ENCODE data around the gene PDE8A.

PDE8A gene

DNA sequence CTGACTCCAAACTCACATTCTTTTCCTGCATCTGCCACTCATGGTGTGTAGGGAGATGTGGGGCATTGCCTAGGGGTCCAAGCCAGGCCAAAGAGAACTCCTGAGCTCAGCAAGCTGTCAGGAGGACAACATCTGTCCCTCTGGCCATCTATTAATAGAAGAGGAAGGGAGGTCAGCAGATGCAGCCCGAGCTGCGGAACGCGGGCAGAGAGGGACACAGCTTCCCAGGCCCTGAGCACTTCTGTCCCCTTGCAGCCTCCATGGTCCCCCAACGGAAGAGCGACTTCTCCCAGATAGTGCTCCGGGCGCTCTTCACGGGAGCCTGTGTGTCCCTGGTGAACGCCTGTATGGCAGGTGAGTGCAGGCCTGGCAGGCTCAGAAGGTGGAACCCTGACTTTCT lies 37.3 kb upstream of the PDE8A start:
- TF ChIP-seq, protein P1, sequence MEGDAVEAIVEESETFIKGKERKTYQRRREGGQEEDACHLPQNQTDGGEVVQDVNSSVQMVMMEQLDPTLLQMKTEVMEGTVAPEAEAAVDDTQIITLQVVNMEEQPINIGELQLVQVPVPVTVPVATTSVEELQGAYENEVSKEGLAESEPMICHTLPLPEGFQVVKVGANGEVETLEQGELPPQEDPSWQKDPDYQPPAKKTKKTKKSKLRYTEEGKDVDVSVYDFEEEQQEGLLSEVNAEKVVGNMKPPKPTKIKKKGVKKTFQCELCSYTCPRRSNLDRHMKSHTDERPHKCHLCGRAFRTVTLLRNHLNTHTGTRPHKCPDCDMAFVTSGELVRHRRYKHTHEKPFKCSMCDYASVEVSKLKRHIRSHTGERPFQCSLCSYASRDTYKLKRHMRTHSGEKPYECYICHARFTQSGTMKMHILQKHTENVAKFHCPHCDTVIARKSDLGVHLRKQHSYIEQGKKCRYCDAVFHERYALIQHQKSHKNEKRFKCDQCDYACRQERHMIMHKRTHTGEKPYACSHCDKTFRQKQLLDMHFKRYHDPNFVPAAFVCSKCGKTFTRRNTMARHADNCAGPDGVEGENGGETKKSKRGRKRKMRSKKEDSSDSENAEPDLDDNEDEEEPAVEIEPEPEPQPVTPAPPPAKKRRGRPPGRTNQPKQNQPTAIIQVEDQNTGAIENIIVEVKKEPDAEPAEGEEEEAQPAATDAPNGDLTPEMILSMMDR (conservative IDR thresholded peaks at IDR 0.05; ENCODE audit: low read depth): no peak
- ChIA-PET CTCF (interaction anchor here (0.6 to 0.9 kb wide), 3 partner anchors 16 to 996 kb away, joined by 3 to 4 read pairs (median 3); no protein-coding TSS in a partner anchor), POLR2A (ENCODE audit: low non-redundant PET) (no interaction called here)
- DNase-seq (ENCODE audit: low spot score): no peak
- no peak overlapping the region for H3K27ac ChIP-seq

- CTCF ChIA-PET: no interaction called here
- no peak for DNase-seq (ENCODE audit: low spot score)
Observed at GRCh38 chr15:84944861-84945260, 36.8 kb upstream of the PDE8A start.

DNA sequence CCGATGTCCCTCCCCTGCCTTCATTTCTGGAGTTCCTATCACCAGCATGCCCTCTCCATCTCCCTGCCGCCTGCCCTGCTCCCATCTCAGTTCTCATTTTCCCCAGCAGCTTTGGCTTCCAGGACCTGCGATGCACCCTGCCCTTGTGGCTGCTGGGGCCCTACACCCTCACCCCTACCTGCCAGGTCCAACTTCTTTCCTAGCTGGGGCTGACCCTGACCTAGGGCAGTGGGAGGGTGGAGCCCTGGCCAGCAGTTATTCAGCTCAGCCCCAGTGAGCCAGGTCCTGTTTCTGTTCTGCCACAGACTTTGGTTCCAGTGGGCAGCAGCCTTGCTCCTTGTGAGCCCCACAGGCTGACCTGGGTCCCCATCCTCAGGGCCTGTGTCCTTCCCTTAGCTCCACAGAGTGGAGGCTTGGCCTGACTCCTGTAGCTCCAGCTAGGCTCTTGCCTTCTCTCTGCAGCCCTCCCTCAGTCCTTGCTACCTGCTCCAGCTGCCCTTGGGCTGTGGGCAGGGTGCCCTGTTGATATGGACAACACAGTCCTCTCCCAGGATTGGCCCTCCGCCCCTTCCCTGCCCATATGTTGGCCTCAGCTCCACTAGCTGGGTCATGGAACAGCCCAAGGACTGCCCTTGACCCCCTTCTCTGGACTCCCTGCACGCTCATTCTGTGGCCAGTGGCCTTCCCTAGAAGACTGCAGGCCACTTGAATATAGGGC lies 34.7 kb upstream of the PDE8A start:
- ChIA-PET POLR2A (ENCODE audit: low non-redundant PET) (no interaction called here), CTCF (no interaction called here)
- no peak overlapping the region for H3K27ac ChIP-seq
- DNase-seq (ENCODE audit: low spot score): no peak
- TF ChIP-seq, protein P1 (conservative IDR thresholded peaks at IDR 0.05; ENCODE audit: low read depth): no peak

More at GRCh38 chr15:84944861-84945260, 36.8 kb upstream of the PDE8A start:
- POLR2A ChIA-PET (ENCODE audit: low non-redundant PET): no interaction called here
- TF ChIP-seq, protein P1 (conservative IDR thresholded peaks at IDR 0.05; ENCODE audit: low read depth): no peak
- H3K27ac ChIP-seq: no peak overlapping the region

DNA sequence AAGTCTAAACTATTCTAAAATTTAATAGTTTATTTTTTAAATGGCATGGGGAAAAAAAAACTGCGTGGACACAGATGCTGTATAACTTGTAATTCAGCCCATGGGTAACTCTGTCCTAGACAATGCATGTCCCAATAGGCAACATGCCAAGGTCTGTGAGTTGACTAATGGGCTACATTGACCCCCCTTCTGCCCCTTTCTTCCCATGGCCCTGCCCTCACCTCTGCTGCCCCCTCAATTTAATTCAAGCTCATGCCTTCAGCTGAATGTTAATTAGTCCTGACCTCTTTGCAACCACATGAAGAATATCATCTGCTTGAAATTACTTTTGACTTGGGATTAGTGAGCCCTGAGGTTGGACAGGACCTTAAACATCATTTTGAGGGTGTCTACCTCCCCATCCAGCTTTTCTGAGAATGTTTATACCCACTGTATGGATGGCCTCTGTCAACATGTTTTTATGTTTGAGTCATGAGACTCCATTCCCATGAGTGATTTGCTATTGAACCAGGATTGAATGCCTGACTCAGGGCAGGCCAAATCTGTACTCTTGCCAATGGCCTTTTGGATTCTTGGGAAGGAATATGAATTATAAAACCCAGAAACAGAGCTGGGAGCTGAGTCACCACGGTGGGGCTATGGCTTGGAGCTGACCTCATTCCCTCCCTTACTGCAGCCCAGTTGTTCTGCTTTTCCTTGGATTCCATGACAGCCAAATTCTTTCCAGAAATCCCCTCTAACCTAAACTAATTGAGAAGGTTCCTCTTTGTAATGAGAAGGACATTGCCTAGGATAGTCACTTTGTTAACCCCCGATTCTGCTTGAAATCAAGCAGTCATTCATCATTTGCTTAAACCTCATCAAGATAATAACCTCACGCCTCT lies 33.5 kb upstream of the PDE8A start:
- H3K27ac ChIP-seq: no peak overlapping the region
- ChIA-PET POLR2A (ENCODE audit: low non-redundant PET) (no interaction called here), CTCF (interaction anchor here (0.9 kb wide), 1 partner anchor 33 kb away, joined by 3 read pairs; no protein-coding TSS in a partner anchor)
- DNase-seq (ENCODE audit: low spot score): peak; percentile 33
- TF ChIP-seq, protein P1 (conservative IDR thresholded peaks at IDR 0.05; ENCODE audit: low read depth): no peak

GRCh38 chr15:84949043-84949442 lies 32.6 kb upstream of the PDE8A start:
- ChIA-PET POLR2A (ENCODE audit: low non-redundant PET) (no interaction called here), CTCF (interaction anchor here (0.7 to 0.9 kb wide), 2 partner anchors 34 to 85 kb away, joined by 3 read pairs; no protein-coding TSS in a partner anchor)
- TF ChIP-seq, protein P1 (conservative IDR thresholded peaks at IDR 0.05; ENCODE audit: low read depth): no peak
- no peak overlapping the region for H3K27ac ChIP-seq
- DNase-seq (ENCODE audit: low spot score): no peak

- TF ChIP-seq, protein P1 (conservative IDR thresholded peaks at IDR 0.05; ENCODE audit: low read depth): no peak
- DNase-seq (ENCODE audit: low spot score): no peak
- ChIA-PET CTCF (interaction anchor here (0.6 to 0.7 kb wide), 2 partner anchors 68 to 364 kb away, joined by 3 read pairs; no protein-coding TSS in a partner anchor), POLR2A (ENCODE audit: low non-redundant PET) (no interaction called here)
- H3K27ac ChIP-seq: no peak overlapping the region
Observed at GRCh38 chr15:84949845-84950569, 31.6 kb upstream of the PDE8A start.
